Left ventricle myocardium inferior (tissue), 1 donor: ENCODE data around the gene CEMIP2. TPM values are rescaled to one million over a fixed set of nuclear protein-coding genes. Genes with fewer than 3 reads are reported as not detected.

ENCODE experiments used
- DNase-seq: peaks from one replicate; pipeline ENCODE4 v3.0.0-alpha.2; 2020
- H3K27ac ChIP-seq: fragments of 200-600 bp; replicated peaks from 2 replicates; pipeline ENCODE4 v1.8.0; 2021
- H3K27me3 ChIP-seq: fragments of 200-600 bp; 2 replicates; pipeline ENCODE4 v1.8.0; 2021; ENCODE audit warnings: low read depth
- H3K36me3 ChIP-seq: fragments of 200-600 bp; 2 replicates; pipeline ENCODE4 v1.8.0; 2021
- H3K4me1 ChIP-seq: fragments of 200-600 bp; 2 replicates; pipeline ENCODE4 v1.8.0; 2021
- H3K4me3 ChIP-seq: fragments of 200-600 bp; 2 replicates; pipeline ENCODE4 v1.8.0; 2021; ENCODE audit warnings: mild to moderate bottlenecking, moderate library complexity
- H3K9me3 ChIP-seq: fragments of 200-600 bp; replicated peaks from 2 replicates; pipeline ENCODE4 v1.8.0; 2021
- intact Hi-C: fragments of 100-400 bp; cut with micrococcal nuclease; formaldehyde crosslinking; loops from one replicate; pipeline ENCODE4 v1.11.0; 2022
- total RNA-seq: library from RNA; stranded (reverse); fragmentation: NEBNext Ultra II Directional; extraction: Animal tissue kit (Norgen Biotek cat#: 25700); gene quantifications from one replicate; pipeline ENCODE4 v1.2.1, GENCODE V29; 2021
- TF ChIP-seq, protein P1 (sequence below): fragments of 200-600 bp; IDR thresholded peaks from 2 replicates; pipeline ENCODE4 v1.8.0; 2021; ENCODE audit warnings: antibody characterized with exemption, mild to moderate bottlenecking, borderline replicate concordance
- donor health status: DM: no; HTN: yes; CAD: no; lungs with severe emphysema.

Gene CEMIP2
- total RNA-seq, 1 donor from 2014 or later: 11.7 TPM

DNA sequence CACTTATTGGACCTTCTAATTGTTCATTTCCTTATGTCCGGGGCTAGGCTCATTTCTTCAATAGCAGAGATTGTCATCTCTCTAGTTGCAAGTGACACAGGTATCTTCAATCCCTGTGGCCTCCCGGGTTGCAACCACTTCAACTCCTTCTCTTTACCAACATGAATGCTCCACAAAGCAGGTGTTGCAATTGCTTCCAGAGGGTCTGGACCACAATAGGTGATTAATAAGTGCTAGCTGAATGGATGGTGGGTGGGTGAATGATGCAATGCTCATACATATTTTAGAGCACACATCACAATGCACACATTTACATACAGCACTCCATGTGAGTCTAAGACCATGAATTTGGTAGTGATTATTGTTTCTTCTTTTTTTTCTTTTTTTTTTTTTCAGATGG lies 2.6 kb downstream of the CEMIP2 start:
- TF ChIP-seq, protein P1, sequence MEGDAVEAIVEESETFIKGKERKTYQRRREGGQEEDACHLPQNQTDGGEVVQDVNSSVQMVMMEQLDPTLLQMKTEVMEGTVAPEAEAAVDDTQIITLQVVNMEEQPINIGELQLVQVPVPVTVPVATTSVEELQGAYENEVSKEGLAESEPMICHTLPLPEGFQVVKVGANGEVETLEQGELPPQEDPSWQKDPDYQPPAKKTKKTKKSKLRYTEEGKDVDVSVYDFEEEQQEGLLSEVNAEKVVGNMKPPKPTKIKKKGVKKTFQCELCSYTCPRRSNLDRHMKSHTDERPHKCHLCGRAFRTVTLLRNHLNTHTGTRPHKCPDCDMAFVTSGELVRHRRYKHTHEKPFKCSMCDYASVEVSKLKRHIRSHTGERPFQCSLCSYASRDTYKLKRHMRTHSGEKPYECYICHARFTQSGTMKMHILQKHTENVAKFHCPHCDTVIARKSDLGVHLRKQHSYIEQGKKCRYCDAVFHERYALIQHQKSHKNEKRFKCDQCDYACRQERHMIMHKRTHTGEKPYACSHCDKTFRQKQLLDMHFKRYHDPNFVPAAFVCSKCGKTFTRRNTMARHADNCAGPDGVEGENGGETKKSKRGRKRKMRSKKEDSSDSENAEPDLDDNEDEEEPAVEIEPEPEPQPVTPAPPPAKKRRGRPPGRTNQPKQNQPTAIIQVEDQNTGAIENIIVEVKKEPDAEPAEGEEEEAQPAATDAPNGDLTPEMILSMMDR: no peak
- Histone ChIP-seq H3K4me3 (no peak overlapping the region), H3K27me3 (no peaks in the 10 kb centered on the region), H3K9me3 (no peaks in the 10 kb centered on the region), H3K27ac (no peak overlapping the region), H3K36me3 (no peaks in the 10 kb centered on the region), H3K4me1 (peaks cover 62% of the 10 kb centered on the region)
- intact Hi-C loops: loop anchor here (10.0 kb wide), 1 partner anchor 161 kb away; no protein-coding TSS in a partner anchor
- no peak for DNase-seq

DNA sequence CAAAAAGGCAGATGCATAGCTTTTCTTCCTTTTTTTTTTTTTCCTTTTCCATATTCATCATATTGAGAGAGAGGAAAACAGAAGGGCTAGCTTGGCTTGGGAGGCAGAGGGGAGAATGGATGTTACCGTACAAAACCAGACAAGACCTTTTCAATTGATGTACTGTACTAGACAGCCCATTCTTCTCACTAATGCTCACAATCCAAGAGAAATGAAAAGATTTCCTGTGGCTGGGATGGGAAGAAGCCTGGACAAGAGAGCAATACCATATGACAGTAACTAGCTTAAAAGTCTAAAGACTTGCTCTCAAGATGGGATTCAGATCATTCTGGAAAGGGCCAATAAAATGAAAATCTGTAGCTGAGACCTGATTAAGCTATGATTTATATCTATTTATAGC lies 3.4 kb downstream of the CEMIP2 start:
- no peak overlapping the region for H3K27ac ChIP-seq
- no peak overlapping the region for H3K4me3 ChIP-seq
- intact Hi-C loops: loop anchor here (10.0 kb wide), 1 partner anchor 160 kb away; no protein-coding TSS in a partner anchor
- H3K27me3 ChIP-seq: no peaks in the 10 kb centered on the region
- no peaks in the 10 kb centered on the region for H3K9me3 ChIP-seq
- DNase-seq: no peak
- TF ChIP-seq, protein P1: no peak
- H3K4me1 ChIP-seq: peaks cover 61% of the 10 kb centered on the region
- no peaks in the 10 kb centered on the region for H3K36me3 ChIP-seq

DNA sequence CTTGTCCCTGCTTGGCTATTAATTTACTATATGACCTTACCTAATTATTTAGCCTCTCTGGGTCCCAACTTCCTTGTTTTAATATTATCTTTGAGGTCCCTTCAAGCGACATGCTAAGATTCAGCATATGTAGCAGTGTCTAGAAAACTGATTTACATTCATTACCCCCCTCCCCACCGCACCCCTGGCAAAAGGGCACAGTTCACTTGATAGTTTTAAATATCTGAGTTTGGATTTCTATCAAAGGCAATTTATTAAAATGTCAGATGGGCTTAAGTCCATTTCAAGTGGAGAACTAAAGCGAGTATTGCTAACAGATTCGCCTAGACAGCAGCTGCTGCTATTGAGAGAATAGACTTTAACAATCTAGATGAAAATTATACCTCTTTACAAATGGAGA lies 3.9 kb downstream of the CEMIP2 start:
- no peaks in the 10 kb centered on the region for H3K27me3 ChIP-seq

DNA sequence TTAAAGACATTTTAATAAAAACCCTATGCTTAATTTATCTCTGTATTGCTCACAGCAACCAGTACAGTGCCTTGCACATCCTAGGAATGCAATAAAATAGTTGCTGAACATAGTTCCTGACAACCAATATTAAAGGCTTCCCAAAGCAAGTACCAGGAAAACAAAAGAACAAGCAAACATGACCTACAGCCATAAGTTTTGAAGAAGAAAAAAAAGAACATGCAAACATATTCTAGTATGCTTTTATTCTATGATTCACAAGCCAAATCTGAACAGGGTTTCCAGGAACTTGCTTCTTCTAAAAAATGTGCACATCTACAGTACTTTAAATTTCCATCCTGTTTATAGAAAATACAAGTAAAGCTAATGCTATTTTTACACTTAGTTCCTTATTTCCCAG lies 4.5 kb downstream of the CEMIP2 start:
- Histone ChIP-seq H3K4me1 (peaks cover 55% of the 10 kb centered on the region), H3K27ac (no peak overlapping the region)
- TF ChIP-seq, protein P1: no peak

More for the DNA sequence above, 3.9 kb downstream of the CEMIP2 start:
- TF ChIP-seq, protein P1: no peak
- no peak overlapping the region for H3K27ac ChIP-seq
- H3K4me1 ChIP-seq: peaks cover 57% of the 10 kb centered on the region
- DNase-seq: no peak
- intact Hi-C loops: loop anchor here (10.0 kb wide), 1 partner anchor 160 kb away; no protein-coding TSS in a partner anchor
- H3K4me3 ChIP-seq: no peak overlapping the region
- no peaks in the 10 kb centered on the region for H3K36me3 ChIP-seq
- H3K9me3 ChIP-seq: no peaks in the 10 kb centered on the region

DNA sequence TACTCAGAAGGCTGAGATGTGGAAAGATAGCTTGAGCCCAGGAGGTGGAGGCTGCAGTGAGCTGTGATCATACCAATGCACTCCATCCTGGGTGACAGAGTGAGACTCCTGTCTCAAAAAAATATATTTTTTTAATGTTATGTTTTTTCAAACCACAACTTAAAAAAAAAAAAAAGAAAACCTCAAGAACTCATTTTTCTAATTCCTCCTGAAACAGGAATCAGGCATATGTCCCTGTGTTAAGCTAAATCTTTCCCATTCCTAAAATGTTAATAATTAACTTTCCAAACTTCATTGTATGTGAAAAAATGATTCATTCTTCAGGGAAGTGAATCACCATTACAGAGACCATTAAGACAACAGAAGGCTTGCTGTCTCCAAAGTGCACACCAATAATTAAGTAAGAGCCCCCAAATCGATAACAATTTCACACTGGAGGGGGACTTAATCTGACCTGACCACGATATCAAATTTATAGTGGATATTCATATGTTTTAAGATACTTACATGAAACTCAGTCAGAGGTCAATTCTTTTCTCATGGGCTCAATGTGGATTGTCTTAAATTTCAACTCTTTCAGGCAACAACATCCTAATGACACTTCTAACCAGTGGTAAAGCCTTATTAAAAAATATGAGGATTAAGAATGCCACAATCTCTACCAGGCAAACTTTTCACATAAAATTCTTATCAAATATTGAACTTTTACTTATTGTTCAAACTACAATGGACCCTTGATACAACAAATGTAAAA lies 5.2 kb downstream of the CEMIP2 start:
- TF ChIP-seq, protein P1: no peak
- no peaks in the 10 kb centered on the region for H3K27me3 ChIP-seq
- intact Hi-C loops: loop anchor here (10.0 kb wide), 1 partner anchor 158 kb away; no protein-coding TSS in a partner anchor
- no peaks in the 10 kb centered on the region for H3K36me3 ChIP-seq
- H3K4me3 ChIP-seq: no peak overlapping the region
- no peak for DNase-seq
- H3K27ac ChIP-seq: no peak overlapping the region
- no peaks in the 10 kb centered on the region for H3K9me3 ChIP-seq
- peaks cover 57% of the 10 kb centered on the region for H3K4me1 ChIP-seq

More for the DNA sequence above, 4.5 kb downstream of the CEMIP2 start:
- Histone ChIP-seq H3K9me3 (no peaks in the 10 kb centered on the region), H3K36me3 (no peaks in the 10 kb centered on the region), H3K4me3 (no peak overlapping the region), H3K27me3 (no peaks in the 10 kb centered on the region)
- no peak for DNase-seq
- intact Hi-C loops: loop anchor here (10.0 kb wide), 1 partner anchor 159 kb away; no protein-coding TSS in a partner anchor
